Measurements from ENCODE around the gene UBAP2L. TPM values are rescaled to one million over a fixed set of nuclear protein-coding genes. Genes with fewer than 3 reads are reported as not detected.

Gene UBAP2L
- total RNA-seq, 1 experiment from 2014 or later, result 265 TPM

DNA sequence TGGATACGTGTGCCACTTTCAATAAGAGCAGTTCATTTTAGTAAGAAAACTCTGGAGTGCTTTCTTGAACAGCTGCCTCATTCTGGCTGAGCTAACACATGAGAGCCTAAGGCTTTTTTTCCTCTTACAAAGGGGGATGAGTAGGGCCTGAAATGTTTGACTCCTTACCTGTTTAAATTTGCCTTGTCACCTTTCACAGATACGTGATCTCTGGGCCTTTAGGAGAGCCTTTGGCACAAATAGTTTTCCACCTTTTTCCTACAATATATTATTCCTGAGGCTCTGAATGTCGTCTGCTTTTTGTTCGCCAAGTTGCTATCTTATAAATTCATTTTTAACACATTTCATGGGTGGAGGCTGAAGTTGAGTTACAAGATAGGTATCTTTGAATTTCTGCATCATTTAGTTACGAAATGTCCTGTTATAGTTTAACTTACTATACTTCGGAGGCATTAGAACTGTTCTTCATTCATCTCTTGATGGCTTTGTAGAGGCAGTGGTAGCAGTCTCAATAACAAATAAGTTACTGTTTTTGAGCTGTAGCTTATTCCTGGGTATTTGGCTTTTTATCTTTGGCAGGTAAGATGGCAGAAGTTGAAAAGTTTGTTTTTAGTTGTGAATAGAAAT, 17.2 kb downstream of the UBAP2L start:
- Histone ChIP-seq H2BK20ac (ENCODE audit: low read depth, low read length, poor library complexity, severe bottlenecking) (no peak overlapping the region), H2AFZ (ENCODE audit: low read length) (no peak overlapping the region), H2BK12ac (ENCODE audit: insufficient read length, low read depth, low read length) (no peak overlapping the region), H3K9me3 (ENCODE audit: control insufficient read depth, low read depth, low read length) (no peaks in the 10 kb centered on the region), H3K4me2 (ENCODE audit: insufficient read depth, insufficient read length, low read length) (no peak overlapping the region), H4K91ac (ENCODE audit: insufficient read length, low read depth, low read length) (no peak overlapping the region), H3K79me2 (ENCODE audit: insufficient read depth, low read length) (peaks cover 6% of the 10 kb centered on the region; the same call in 1 of the 2 replicates), H2AK5ac (ENCODE audit: insufficient read length, low read length) (no peak overlapping the region), H4K20me1 (ENCODE audit: control insufficient read depth, insufficient read depth, insufficient read length) (no peaks in the 10 kb centered on the region), H3K9ac (ENCODE audit: extremely low read depth, insufficient read length, low read length) (no peak overlapping the region), H3K27ac (ENCODE audit: insufficient read length, low read depth, low read length) (no peak overlapping the region), H3K56ac (ENCODE audit: insufficient read length, low read depth, low read length) (no peak overlapping the region), H3K4ac (ENCODE audit: low read depth, low read length) (no peak overlapping the region), H3K14ac (ENCODE audit: insufficient read depth, low read length) (no peak overlapping the region), H2BK120ac (ENCODE audit: low read depth, low read length, poor library complexity, severe bottlenecking) (no peak overlapping the region), H4K5ac (ENCODE audit: insufficient read length, low read depth, low read length) (no peak overlapping the region), H4K8ac (replicated peaks; ENCODE audit: insufficient read length, low read depth, low read length) (no peak overlapping the region), H3K79me1 (ENCODE audit: insufficient read depth, low read depth, low read length, poor library complexity, severe bottlenecking) (peaks cover 5% of the 10 kb centered on the region), H2BK15ac (ENCODE audit: low read depth, low read length) (no peak overlapping the region), H3K4me1 (ENCODE audit: insufficient read depth, low read length) (no peaks in the 10 kb centered on the region; the same call in 1 of the 2 replicates), H3K23ac (ENCODE audit: insufficient read length, low read depth, low read length) (no peak overlapping the region), H3K18ac (ENCODE audit: insufficient read length, low read depth, low read length) (no peak overlapping the region), H3K27me3 (ENCODE audit: insufficient read depth, low read length) (no peaks in the 10 kb centered on the region), H3K23me2 (ENCODE audit: insufficient read length, low read depth, low read length, poor library complexity, severe bottlenecking) (no peaks in the 10 kb centered on the region), H2BK5ac (ENCODE audit: insufficient read length, low read length) (no peak overlapping the region), H3T11ph (ENCODE audit: low read length) (no peak overlapping the region)
- Mint-ChIP-seq H3K36me3 (ENCODE audit: insufficient read depth in 1 of 3, low read depth in 3 of 3) (peaks cover 57 to 90% (median 90%) of the 10 kb centered on the region in 3 experiments; a peak in 6 of 7 replicates), H3K4me1 (no peaks in the 10 kb centered on the region), H3K4me3 (no peak overlapping the region), H3K27me3 (ENCODE audit: low read depth) (no peaks in the 10 kb centered on the region), H3K27ac (peak overlapping the region in 1 of 3 experiments; percentile 34; a peak in 1 of 7 replicates), H3K9me3 (no peaks in the 10 kb centered on the region)
- DNase-seq, result no peak
- WGBS (ENCODE audit: extremely low coverage, insufficient read length, low lambda C conversion rate), result no CpG with 5 or more reads among the region's 6 CpGs
- TF ChIP-seq CTCF (conservative IDR thresholded peaks at IDR 0.05), result no peak

Data from H9 (cell line).